HCT116 (cell line): Measurements from ENCODE around the gene CAPS. TPM values are rescaled to one million over a fixed set of nuclear protein-coding genes. Genes with fewer than 3 reads are reported as not detected.
"Not testable (repeated sequence)": the region's sequence is repeated elsewhere in the genome, so short reads cannot be mapped to it uniquely, and the experiment has no call there.

Experiments used
- ATAC-seq: fragments of 200-7000 bp; cut with Tn5 transposase; 2 replicates; pipeline ENCODE4 v1.9.1; 2020; ENCODE audit warnings: mild to moderate bottlenecking, moderate library complexity
- BruUV-seq: library from RNA; stranded (reverse); fragments of 400-500 nt; replicated peaks from 2 replicates; lab custom pipeline; 2021; lab: Mats Ljungman, UMichigan
- CTCF ChIA-PET: fragments of 300-600 bp; sonication (Branson Sonifier 250); formaldehyde crosslinking; loops from one replicate; lab custom pipeline; 2021; ENCODE audit warnings: antibody characterized with exemption; lab: Charles Lee
- POLR2A ChIA-PET: fragments of 300-600, 350-600 bp; sonication (Branson Sonifier 250); formaldehyde crosslinking; loops from one replicate; lab custom pipeline; 2021; ENCODE audit warnings: antibody characterized with exemption; lab: Charles Lee
- RAD21 ChIA-PET, 2 experiments: fragments of 300-600 bp; sonication (Branson Sonifier 250); formaldehyde crosslinking; loops; one replicate each; lab custom pipeline; 2023; ENCODE audit warnings: low total read pairs in 2 of 2; ENCODE audit not compliant: uncharacterized antibody in 2 of 2, unreplicated experiment in 2 of 2, low non-redundant PET in 1 of 2; lab: Charles Lee
- DNase-seq: peaks from one replicate; pipeline ENCODE4 v3.0.0-alpha.2; 2010; ENCODE audit warnings: low read depth, low spot score
- H2AFZ ChIP-seq: fragments of 200-600 bp; shearing (Covaris generic), sonication (generic); 2 replicates; pipeline ENCODE4 v1.6.1; 2017; ENCODE audit warnings: low read depth, mixed run types, mixed read lengths, antibody characterized with exemption, low read length; ENCODE audit not compliant: poor library complexity, severe bottlenecking
- H3K27ac ChIP-seq: 2 replicates; pipeline ENCODE4 v1.5.1; 2012; ENCODE audit warnings: low read depth, low read length
- H3K27me3 ChIP-seq: fragments of 200-600 bp; sonication (generic); 2 replicates; pipeline ENCODE4 v1.6.1; 2016; ENCODE audit warnings: mixed run types, low read length, mixed read lengths; ENCODE audit not compliant: insufficient read depth
- H3K36me3 ChIP-seq, 2 experiments: fragments of 200-500 bp in 1 of 2; fragments of 200-600 bp in 1 of 2; sonication (Bioruptor generic) in 1 of 2; sonication (generic) in 1 of 2; 2 replicates each; pipeline versions ENCODE4 v1.5.1 to v1.6.1; 2014 to 2016; ENCODE audit warnings: low read length in 2 of 2, inconsistent platforms in 1 of 2, mixed read lengths in 1 of 2, mixed run types in 1 of 2; ENCODE audit not compliant: insufficient read depth in 2 of 2, control insufficient read depth in 1 of 2
- H3K4me1 ChIP-seq, 2 experiments: fragments of 200-600 bp in 1 of 2; sonication (generic) in 1 of 2; 2 replicates each; pipeline versions ENCODE4 v1.5.1 to v1.6.1; 2012 to 2017; ENCODE audit warnings: low read length in 2 of 2, inconsistent platforms in 1 of 2, mild to moderate bottlenecking in 1 of 2, mixed read lengths in 1 of 2, mixed run types in 1 of 2, moderate library complexity in 1 of 2; ENCODE audit not compliant: insufficient read depth in 2 of 2, control insufficient read depth in 1 of 2
- H3K4me2 ChIP-seq: fragments of 200-600 bp; sonication (generic); 2 replicates; pipeline ENCODE4 v1.6.1; 2017; ENCODE audit warnings: mixed run types, low read length, mixed read lengths
- H3K4me3 ChIP-seq, 2 experiments: fragments of 200-600 bp in 1 of 2; sonication (generic) in 1 of 2; replicated peaks in 1 of 2; 2 replicates each; pipeline ENCODE4 v1.5.1; 2011 to 2016; ENCODE audit warnings: low read length in 2 of 2, control low read depth in 1 of 2, low read depth in 1 of 2, mild to moderate bottlenecking in 1 of 2, mixed read lengths in 1 of 2, mixed run types in 1 of 2
- H3K79me2 ChIP-seq: fragments of 200-600 bp; sonication (generic); 2 replicates; pipeline ENCODE4 v1.6.1; 2017; ENCODE audit warnings: mild to moderate bottlenecking, mixed run types, low read length, moderate library complexity, mixed read lengths; ENCODE audit not compliant: insufficient read depth
- H3K9ac ChIP-seq: fragments of 200-600 bp; sonication (generic); 2 replicates; pipeline ENCODE4 v1.6.1; 2016; ENCODE audit warnings: low read length, mixed read lengths
- H3K9me2 ChIP-seq: fragments of 200-600 bp; sonication (generic), shearing (Covaris generic); 2 replicates; pipeline ENCODE4 v1.6.1; 2017; ENCODE audit warnings: mixed run types, mild to moderate bottlenecking, moderate library complexity; ENCODE audit not compliant: insufficient read depth
- H3K9me3 ChIP-seq, 2 experiments: fragments of 200-500 bp in 1 of 2; fragments of 200-600 bp in 1 of 2; sonication (Bioruptor generic) in 1 of 2; sonication (generic) in 1 of 2; 2 replicates each; pipeline ENCODE4 v1.6.1; 2014 to 2017; ENCODE audit warnings: low read length in 2 of 2, mixed read lengths in 2 of 2, inconsistent platforms in 1 of 2, low read depth in 1 of 2, mild to moderate bottlenecking in 1 of 2, mixed run types in 1 of 2, moderate library complexity in 1 of 2; ENCODE audit not compliant: control insufficient read depth in 1 of 2, insufficient read depth in 1 of 2
- H4K20me1 ChIP-seq: fragments of 200-600 bp; sonication (generic), shearing (Covaris generic); 2 replicates; pipeline ENCODE4 v1.6.1; 2017; ENCODE audit warnings: mixed run types, mild to moderate bottlenecking, moderate library complexity; ENCODE audit not compliant: insufficient read depth
- ATF3 ChIP-seq: IDR thresholded peaks from 2 replicates; pipeline ENCODE4 v1.6.1; 2012
- CBX3 ChIP-seq: IDR thresholded peaks from 2 replicates; pipeline ENCODE4 v1.6.1; 2012; ENCODE audit warnings: low read depth
- CEBPB ChIP-seq: IDR thresholded peaks from 2 replicates; pipeline ENCODE4 v1.6.1; 2012; ENCODE audit warnings: low read depth
- CTCF ChIP-seq, 3 experiments: fragments of 200-600 bp in 1 of 3; sonication (generic) in 1 of 3; IDR thresholded peaks in 2 of 3; conservative IDR thresholded peaks in 1 of 3; 2 replicates each; pipeline ENCODE4 v1.5.1; 2012 to 2017; ENCODE audit warnings: low read depth in 2 of 3, low read length in 2 of 3, antibody characterized with exemption in 1 of 3, borderline replicate concordance in 1 of 3, control low read depth in 1 of 3, mild to moderate bottlenecking in 1 of 3, mixed read lengths in 1 of 3, mixed run types in 1 of 3, moderate library complexity in 1 of 3; ENCODE audit not compliant: insufficient read depth in 1 of 3
- EZH2 ChIP-seq: fragments of 200-600 bp; sonication (generic); IDR thresholded peaks from 2 replicates; pipeline ENCODE4 v1.6.1; 2017; ENCODE audit warnings: antibody characterized with exemption, mixed run types
- EZH2phosphoT487 ChIP-seq: fragments of 200-600 bp; IDR thresholded peaks from 2 replicates; pipeline ENCODE4 v1.6.1; 2018; ENCODE audit warnings: antibody characterized with exemption, borderline replicate concordance
- FOSL1 ChIP-seq: IDR thresholded peaks from 2 replicates; pipeline ENCODE4 v1.6.1; 2012; ENCODE audit warnings: low read depth
- MAX ChIP-seq: IDR thresholded peaks from 2 replicates; pipeline ENCODE4 v1.6.1; 2012
- POLR2AphosphoS5 ChIP-seq: IDR thresholded peaks from 2 replicates; pipeline ENCODE4 v1.6.1; 2011; ENCODE audit warnings: mild to moderate bottlenecking, low read depth, low read length, moderate library complexity
- SIN3A ChIP-seq: IDR thresholded peaks from 2 replicates; pipeline ENCODE4 v1.6.1; 2012; ENCODE audit warnings: low read depth
- SP1 ChIP-seq: IDR thresholded peaks from 2 replicates; pipeline ENCODE4 v1.6.1; 2012; ENCODE audit warnings: low read depth
- SRF ChIP-seq: IDR thresholded peaks from 2 replicates; pipeline ENCODE4 v1.6.1; 2012; ENCODE audit warnings: low read depth
- TCF7L2 ChIP-seq: IDR thresholded peaks from 2 replicates; pipeline ENCODE4 v1.7.0; 2011; ENCODE audit warnings: borderline replicate concordance, inconsistent platforms; ENCODE audit not compliant: insufficient read depth, insufficient read length; ENCODE audit errors: extremely low read depth
- YY1 ChIP-seq: IDR thresholded peaks from 2 replicates; pipeline ENCODE4 v1.6.1; 2011; ENCODE audit warnings: low read length, low read depth, moderate library complexity, mild to moderate bottlenecking; ENCODE audit not compliant: insufficient replicate concordance; ENCODE audit errors: extremely low read depth
- ZBTB33 ChIP-seq: IDR thresholded peaks from 2 replicates; pipeline ENCODE4 v1.6.1; 2011; ENCODE audit warnings: mild to moderate bottlenecking, low read length, moderate library complexity; ENCODE audit not compliant: insufficient replicate concordance; ENCODE audit errors: extremely low read depth
- ZFX ChIP-seq: fragments of 450-650 bp; IDR thresholded peaks from 2 replicates; pipeline ENCODE4 v1.6.1; 2017
- intact Hi-C: fragments of 100-400 bp; cut with micrococcal nuclease; formaldehyde crosslinking; loops from 2 replicates; pipeline ENCODE4 v1.10.0; 2022
- total RNA-seq: library from RNA; stranded (reverse); gene quantifications from one replicate; pipeline ENCODE4 v1.2.1, GENCODE V29; 2021; ENCODE audit not compliant: unreplicated experiment

CAPS gene
- total RNA-seq, 1 experiment from 2014 or later, result 2.5 TPM

- no TSS peak for BruUV-seq
- no peaks in the 10 kb centered on the region; a peak in 1 of 4 replicates for H3K4me1 ChIP-seq
- intact Hi-C loops, result no loop called here
- H3K4me3 ChIP-seq, result no peak overlapping the region
- RAD21 ChIA-PET, result no interaction called here
- TF ChIP-seq POLR2AphosphoS5, result no peak
- no peak for TF ChIP-seq ZBTB33
- TF ChIP-seq EZH2, result no peak
- TF ChIP-seq EZH2phosphoT487, result no peak
- TF ChIP-seq ATF3, result no peak
- TF ChIP-seq CTCF (IDR thresholded peaks at IDR 0.05 in 2 of 3, conservative IDR thresholded peaks at IDR 0.05 in 1 of 3; ENCODE audit: borderline replicate concordance in 1 of 3, insufficient read depth in 1 of 3, low read depth in 2 of 3, low read length in 2 of 3), result no peak
- TF ChIP-seq TCF7L2, result no peak
- TF ChIP-seq CBX3, result no peak
- TF ChIP-seq YY1, result no peak
- TF ChIP-seq CEBPB, result no peak
- no peak for TF ChIP-seq MAX
- TF ChIP-seq SIN3A, result no peak
- no peak for TF ChIP-seq FOSL1
- TF ChIP-seq SRF, result no peak
- no peak for TF ChIP-seq SP1
- TF ChIP-seq ZFX, result no peak
- H4K20me1 ChIP-seq, result peaks cover 6% of the 10 kb centered on the region; the same call in 1 of the 2 replicates
- CTCF ChIA-PET, result no interaction called here
- H3K9me3 ChIP-seq, result no peaks in the 10 kb centered on the region
- no peak overlapping the region for H3K4me2 ChIP-seq
- DNase-seq (no peak), ATAC-seq (no peak)
- H3K79me2 ChIP-seq, result peaks cover 95% of the 10 kb centered on the region
- H2AFZ ChIP-seq, result no peak overlapping the region
- H3K27ac ChIP-seq, result no peak overlapping the region
- peaks cover 3% of the 10 kb centered on the region in 2 experiments; a peak in 2 of 4 replicates for H3K36me3 ChIP-seq
- H3K9me2 ChIP-seq, result no peaks in the 10 kb centered on the region
- POLR2A ChIA-PET, result no interaction called here
- no peak overlapping the region for H3K9ac ChIP-seq
- no peaks in the 10 kb centered on the region for H3K27me3 ChIP-seq
These were observed 48.2 kb downstream of the CAPS start for GRCh38 chr19:5961969-5962945.

- ATAC-seq, H3K9me3 ChIP-seq, RAD21 ChIA-PET, H3K27me3 ChIP-seq, H3K4me1 ChIP-seq, DNase-seq, H4K20me1 ChIP-seq, BruUV-seq, H3K9me2 ChIP-seq, CTCF ChIA-PET, POLR2A ChIA-PET, H3K27ac ChIP-seq, H3K9ac ChIP-seq, H2AFZ ChIP-seq, H3K4me2 ChIP-seq, intact Hi-C loops, H3K4me3 ChIP-seq, H3K36me3 ChIP-seq: not testable (repeated sequence)
- H3K79me2 ChIP-seq, result peaks cover 96% of the 10 kb centered on the region
These were observed 49.2 kb downstream of the CAPS start for GRCh38 chr19:5963259-5963658.
